AG04450 (cell line): ENCODE data around the gene SMYD2. TPM values are rescaled to one million over a fixed set of nuclear protein-coding genes. Genes with fewer than 3 reads are reported as not detected.

Source experiments
- CTCF ChIA-PET: fragments of 300-600, 350-600 bp; formaldehyde crosslinking; extraction: SDS; loops from one replicate; lab custom pipeline; 2022; ENCODE audit warnings: antibody characterized with exemption, inconsistent platforms; lab: Charles Lee
- POLR2A ChIA-PET: fragments of 350-600 bp; formaldehyde crosslinking; extraction: SDS; loops from one replicate; lab custom pipeline; 2021; ENCODE audit warnings: antibody characterized with exemption, inconsistent platforms; lab: Yijun Ruan, JAX
- DNase-seq: peaks from one replicate; pipeline ENCODE4 v3.0.0-alpha.2; 2011; ENCODE audit warnings: low read depth, low spot score
- H3K27ac ChIP-seq: one replicate; pipeline ENCODE4 v1.5.1; 2012; ENCODE audit warnings: low read depth, low read length, control low read depth
- H3K27me3 ChIP-seq: one replicate; pipeline ENCODE4 v1.6.0; 2012; ENCODE audit warnings: low read length; ENCODE audit not compliant: control insufficient read depth, insufficient read depth
- H3K4me3 ChIP-seq: 2 replicates; pipeline ENCODE4 v1.5.1; 2011; ENCODE audit warnings: mild to moderate bottlenecking, low read depth, low read length, control low read depth
- H3K9me3 ChIP-seq: 2 replicates; pipeline ENCODE4 v1.5.1; 2012; ENCODE audit warnings: low read length; ENCODE audit not compliant: control insufficient read depth, insufficient read depth
- CTCF ChIP-seq: IDR thresholded peaks from 2 replicates; pipeline ENCODE4 v1.5.1; 2011; ENCODE audit warnings: low read depth, low read length, control low read depth, inconsistent platforms
- polyA plus RNA-seq: library from polyadenylated mRNA; depleted of rRNA; stranded (reverse); fragments of >200 nt; gene quantifications from 2 replicates; pipeline ENCODE4 v1.2.3, GENCODE V29; 2011

SMYD2 gene
- polyA plus RNA-seq, 1 experiment = 54.7 TPM

GRCh38 chr1:214310010-214310409 lies 29.1 kb downstream of the SMYD2 start:
- ChIA-PET CTCF (interaction anchor here (0.7 to 2.2 kb wide), 2 partner anchors 23 to 49 kb away, joined by 4 to 11 read pairs; no protein-coding TSS in a partner anchor), POLR2A (no interaction called here)
- no peaks in the 10 kb centered on the region for H3K9me3 ChIP-seq
- H3K4me3 ChIP-seq = no peak overlapping the region
- no peaks in the 10 kb centered on the region for H3K27me3 ChIP-seq
- no peak for DNase-seq
- H3K27ac ChIP-seq = no peak overlapping the region
- no peak for TF ChIP-seq CTCF

- ChIA-PET POLR2A (no interaction called here), CTCF (interaction anchor here (0.9 to 3.5 kb wide), 6 partner anchors 14 to 97 kb away, joined by 3 to 16 read pairs (median 7); no protein-coding TSS in a partner anchor)
- no peak overlapping the region for H3K4me3 ChIP-seq
- no peak overlapping the region for H3K27ac ChIP-seq
- no peak for DNase-seq
- no peaks in the 10 kb centered on the region for H3K27me3 ChIP-seq
- H3K9me3 ChIP-seq = no peaks in the 10 kb centered on the region
- TF ChIP-seq CTCF = no peak
These were observed 30.1 kb downstream of the SMYD2 start for GRCh38 chr1:214310777-214311690.

DNA sequence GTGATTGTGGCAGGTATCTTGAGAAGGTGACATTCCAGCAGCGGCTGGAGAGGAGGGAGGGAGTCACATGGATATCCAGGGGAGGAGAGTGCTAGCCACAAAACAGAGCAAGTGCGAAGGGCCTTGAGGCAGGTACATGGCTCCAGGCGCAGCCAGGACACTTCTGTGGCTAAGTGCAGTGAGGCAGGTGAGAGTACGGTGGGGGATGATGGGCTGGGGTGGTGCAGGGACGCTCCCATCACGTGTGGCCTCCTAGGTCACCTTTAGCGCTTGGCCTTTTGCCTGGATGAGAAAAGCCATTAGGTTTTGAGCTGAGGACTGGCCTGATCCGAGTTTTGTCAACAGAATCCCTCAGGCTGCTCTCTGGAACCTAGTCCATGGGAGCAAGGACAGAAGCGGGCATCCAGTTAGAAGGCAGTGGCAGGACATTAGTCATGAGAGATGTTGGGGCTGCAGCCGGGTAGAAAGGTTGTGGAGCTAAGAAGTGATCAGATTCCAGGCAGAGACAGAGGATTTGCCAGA lies 31.6 kb downstream of the SMYD2 start:
- Histone ChIP-seq H3K27ac (no peak overlapping the region), H3K4me3 (no peak overlapping the region), H3K9me3 (no peaks in the 10 kb centered on the region), H3K27me3 (no peaks in the 10 kb centered on the region)
- CTCF ChIA-PET = interaction anchor here (1.1 to 3.5 kb wide), 5 partner anchors 16 to 51 kb away, joined by 7 to 16 read pairs (median 8); no protein-coding TSS in a partner anchor
- no peak for DNase-seq
- POLR2A ChIA-PET = no interaction called here
- TF ChIP-seq CTCF = no peak

GRCh38 chr1:214314178-214314843 lies 33.4 kb downstream of the SMYD2 start:
- no peak for DNase-seq
- no peak overlapping the region for H3K4me3 ChIP-seq
- H3K9me3 ChIP-seq = no peaks in the 10 kb centered on the region
- TF ChIP-seq CTCF = no peak
- no peaks in the 10 kb centered on the region for H3K27me3 ChIP-seq
- ChIA-PET POLR2A (no interaction called here), CTCF (interaction anchor here (1.0 to 8.8 kb wide), 3 partner anchors 18 to 100 kb away, joined by 3 to 70 read pairs (median 67); no protein-coding TSS in a partner anchor)
- no peak overlapping the region for H3K27ac ChIP-seq
